8988T (cell line): ENCODE data around the gene IFNA1.
"Not testable (repeated sequence)": the region's sequence is repeated elsewhere in the genome, so short reads cannot be mapped to it uniquely, and the experiment has no call there.

Experiments
- DNase-seq: peaks from one replicate; pipeline ENCODE4 v3.0.0; 2011

Gene IFNA1

GRCh38 chr9:21440139-21440538, at the start of gene IFNA1:
Gene IFNA1, plus strand, starts transcription at chr9:21440439. Its CDS starts 69 bp downstream, at chr9:21440508.
- no peak for DNase-seq

- DNase-seq: no peak
Measured at GRCh38 chr9:21392270-21392669, 48.0 kb upstream of the IFNA1 start.

- no peak for DNase-seq
Measured at GRCh38 chr9:21395778-21396717, 44.2 kb upstream of the IFNA1 start.

- no peak for DNase-seq
Measured at GRCh38 chr9:21398955-21399489, 41.2 kb upstream of the IFNA1 start.

- DNase-seq: no peak
Measured at GRCh38 chr9:21399956-21400355, 40.3 kb upstream of the IFNA1 start.

GRCh38 chr9:21402386-21403251, 37.6 kb upstream of the IFNA1 start:
- no peak for DNase-seq

- no peak for DNase-seq
Measured at GRCh38 chr9:21404146-21404545, 36.1 kb upstream of the IFNA1 start.

- DNase-seq: no peak
Measured at GRCh38 chr9:21408817-21409216, 31.4 kb upstream of the IFNA1 start, which contains the start of gene IFNA8. Gene IFNA8, plus strand, starts transcription at chr9:21409117. Its CDS starts 60 bp downstream, at chr9:21409177.

GRCh38 chr9:21412107-21412506, 28.1 kb upstream of the IFNA1 start:
- no peak for DNase-seq

- no peak for DNase-seq
Measured at GRCh38 chr9:21413151-21413550, 27.1 kb upstream of the IFNA1 start.

GRCh38 chr9:21413624-21414023, 26.6 kb upstream of the IFNA1 start:
- DNase-seq: no peak

GRCh38 chr9:21414220-21414940, 25.9 kb upstream of the IFNA1 start:
- DNase-seq: no peak

- DNase-seq: no peak
Measured at GRCh38 chr9:21415493-21416267, 24.6 kb upstream of the IFNA1 start.

- no peak for DNase-seq
Measured at GRCh38 chr9:21428235-21428634, 12.0 kb upstream of the IFNA1 start.

GRCh38 chr9:21429191-21429590, 11.0 kb upstream of the IFNA1 start:
- no peak for DNase-seq

- DNase-seq: no peak
Measured at GRCh38 chr9:21432672-21433425, 7.4 kb upstream of the IFNA1 start.

- no peak for DNase-seq
Measured at GRCh38 chr9:21434202-21435014, 5.8 kb upstream of the IFNA1 start.

- DNase-seq: not testable (repeated sequence)
Measured at GRCh38 chr9:21435015-21435383, 5.2 kb upstream of the IFNA1 start.

- no peak for DNase-seq
Measured at GRCh38 chr9:21443849-21444625, 3.8 kb downstream of the IFNA1 start.
